Amygdala (tissue), 56 donors: ENCODE results near the gene GPR152.
A peak's percentile ranks its signal among the peaks of the same experiment; 100 is the strongest.
"Not testable (repeated sequence)": the region's sequence is repeated elsewhere in the genome, so short reads cannot be mapped to it uniquely, and the experiment has no call there.

Experiments
- DNase-seq, 56 donors: peaks; one replicate each; lab custom pipeline; 2025; lab: John Stamatoyannopoulos, UW

The GPR152 gene

GRCh38 chr11:67431346-67432249 lies 20.9 kb downstream of the GPR152 start:
- no peak for DNase-seq

- DNase-seq = no peak
Observed at GRCh38 chr11:67429722-67430121, 22.8 kb downstream of the GPR152 start.

- no peak for DNase-seq
Observed at GRCh38 chr11:67429038-67429668, 23.4 kb downstream of the GPR152 start.

GRCh38 chr11:67428052-67429001 lies 24.2 kb downstream of the GPR152 start, which contains the start of gene RPS6KB2:
TSS of gene RPS6KB2 (plus strand) at chr11:67428494. CDS start at chr11:67428546, 52 bp downstream.
- DNase-seq = peak; percentile 81 to 99 (median 95)

- DNase-seq = not testable (repeated sequence)
Observed at GRCh38 chr11:67427364-67427859, 25.1 kb downstream of the GPR152 start.

GRCh38 chr11:67423891-67424613 lies 28.5 kb downstream of the GPR152 start:
- DNase-seq = no peak

GRCh38 chr11:67423466-67423865 lies 29.1 kb downstream of the GPR152 start:
- DNase-seq = no peak

- DNase-seq = no peak
Observed at GRCh38 chr11:67422891-67423290, 29.6 kb downstream of the GPR152 start.

- no peak for DNase-seq
Observed at GRCh38 chr11:67421430-67422031, 31.0 kb downstream of the GPR152 start.

GRCh38 chr11:67420646-67421429 lies 31.7 kb downstream of the GPR152 start:
- DNase-seq = peak in 54 of 56 donors; percentile 49 to 95 (median 84)

GRCh38 chr11:67420147-67420645 lies 32.3 kb downstream of the GPR152 start:
- no peak for DNase-seq

- no peak for DNase-seq
Observed at GRCh38 chr11:67419325-67420049, 33.0 kb downstream of the GPR152 start.

- peak in 2 of 56 donors; percentile 24 to 36 for DNase-seq
Observed at GRCh38 chr11:67418476-67419281, 33.9 kb downstream of the GPR152 start.

- no peak for DNase-seq
Observed at GRCh38 chr11:67417425-67417824, 35.1 kb downstream of the GPR152 start.

GRCh38 chr11:67416416-67417335 lies 35.9 kb downstream of the GPR152 start:
- DNase-seq = peak in 16 of 56 donors; percentile 22 to 69 (median 34)
